C4-2B (cell line): ENCODE measurements around the gene THOC6.

Experiments
- CTCF ChIP-seq: fragments of 450-650 bp; conservative IDR thresholded peaks from 2 replicates; pipeline ENCODE4 v1.5.1; 2017; ENCODE audit warnings: mild to moderate bottlenecking
- ZFX ChIP-seq: fragments of 450-650 bp; IDR thresholded peaks from 2 replicates; pipeline ENCODE4 v1.6.1; 2017

GRCh38 chr16:3056336-3057180, 32.7 kb downstream of the THOC6 start:
- TF ChIP-seq CTCF (no peak), ZFX (no peak)
